Renal cortical epithelial cell (primary cell): ENCODE results near the gene CCL19. TPM values are rescaled to one million over a fixed set of nuclear protein-coding genes. Genes with fewer than 3 reads are reported as not detected.
"Not testable (repeated sequence)": the region's sequence is repeated elsewhere in the genome, so short reads cannot be mapped to it uniquely, and the experiment has no call there.

Experiments
- DNase-seq: peaks from one replicate; pipeline ENCODE4 v3.0.0-alpha.2; 2011; ENCODE audit warnings: low read depth
- total RNA-seq: library from RNA; depleted of rRNA; stranded (reverse); fragments of >200 nt; gene quantifications from 2 replicates; pipeline ENCODE4 v1.2.3, GENCODE V29; 2014

Gene CCL19
- not detected in 2 replicates for total RNA-seq

DNA sequence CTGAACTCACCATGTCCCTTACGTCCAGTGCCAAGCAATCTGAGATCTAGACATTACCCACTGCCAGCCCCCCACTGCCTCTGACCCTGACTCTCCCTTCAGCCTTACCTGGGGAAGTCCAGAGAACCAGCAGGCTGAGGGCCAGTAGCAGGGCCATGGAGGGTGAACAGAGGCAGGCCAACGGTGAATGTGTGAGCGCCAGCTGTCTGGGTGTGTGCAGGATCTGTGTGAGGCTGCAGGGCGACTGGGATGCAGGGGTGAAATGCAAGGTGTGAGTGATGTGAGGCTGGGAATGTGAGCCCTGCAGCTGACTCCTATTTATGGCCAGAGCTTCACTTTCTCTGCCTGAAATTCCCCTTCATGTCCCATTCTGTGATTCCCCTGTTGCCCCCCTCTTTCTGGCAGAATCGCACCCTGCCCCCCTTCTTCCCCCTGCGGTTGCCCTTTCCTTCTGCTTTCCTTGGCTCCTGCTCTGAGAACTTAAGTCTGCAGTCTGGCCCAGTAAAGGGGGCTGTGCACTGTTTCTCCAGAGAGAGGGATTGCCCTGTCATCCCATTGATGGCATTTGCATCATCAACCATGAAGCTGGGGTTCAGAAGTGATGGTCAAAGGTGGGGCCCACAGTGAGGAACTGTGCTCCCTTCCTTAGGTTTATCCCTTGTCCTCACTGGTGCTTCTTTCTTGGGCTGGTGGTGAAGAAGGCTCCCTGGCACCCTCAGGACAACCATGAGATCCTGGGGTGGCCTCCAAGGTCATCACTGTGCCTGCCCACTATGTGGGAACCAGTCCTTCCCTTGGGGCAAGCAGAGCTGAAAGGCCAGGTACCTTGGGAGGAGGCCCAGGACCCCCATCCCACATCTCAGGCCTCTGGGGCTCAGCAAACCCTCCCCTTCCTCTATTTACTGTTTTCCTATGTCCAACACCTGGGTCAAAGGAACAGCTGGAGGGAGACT is at the start of gene CCL19:
TSS of gene CCL19 (minus strand) at position 294 of the 953 bp plus-strand sequence. CDS start at position 157, 137 bp downstream.
- no peak for DNase-seq

DNA sequence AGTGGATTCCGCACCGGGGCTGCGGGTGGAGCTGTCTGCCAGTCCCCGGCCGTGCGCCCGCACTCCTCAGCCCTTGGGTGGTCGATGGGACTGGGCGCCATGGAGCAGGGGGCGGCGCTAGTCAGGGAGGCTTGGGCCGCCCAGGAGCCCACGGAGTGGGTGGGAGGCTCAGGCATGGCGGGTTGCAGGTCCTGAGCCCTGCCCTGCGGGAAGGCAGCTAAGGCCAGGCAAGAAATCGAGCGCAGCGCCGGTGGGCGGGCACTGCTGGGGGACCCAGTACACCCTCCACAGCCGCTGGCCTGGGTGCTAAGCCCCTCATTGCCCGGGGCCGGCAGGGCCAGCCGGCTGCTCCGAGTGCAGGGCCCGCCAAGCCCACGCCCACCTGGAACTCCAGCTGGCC is 49.1 kb upstream of the CCL19 start:
- not testable (repeated sequence) for DNase-seq

DNA sequence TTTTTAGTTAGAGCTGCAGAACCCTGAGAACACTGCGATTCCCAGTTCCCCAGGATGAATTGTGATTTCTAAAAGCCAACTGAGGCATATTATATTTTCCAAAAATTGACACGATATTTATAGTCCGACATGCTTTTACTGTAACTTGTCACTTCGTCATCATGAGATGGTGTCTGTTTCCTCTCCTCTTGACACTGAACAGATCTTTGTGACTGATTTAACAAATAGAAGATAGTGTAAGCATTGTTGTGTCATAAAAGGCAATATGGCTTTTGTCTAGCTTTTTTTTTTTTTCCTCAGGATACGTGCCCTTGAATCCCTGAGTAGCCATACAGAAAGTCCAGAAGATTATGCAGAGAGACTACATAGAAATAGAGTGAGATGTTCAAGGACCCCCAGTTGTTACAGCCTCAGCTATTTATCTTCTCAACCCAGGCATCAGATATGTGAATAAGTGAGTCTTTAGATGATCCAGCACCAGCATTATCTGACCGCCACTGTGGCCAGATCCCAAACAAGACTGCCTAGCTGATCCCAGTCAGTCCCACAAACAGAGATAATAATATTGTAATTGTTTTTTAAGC is 46.7 kb upstream of the CCL19 start:
- DNase-seq: no peak

DNA sequence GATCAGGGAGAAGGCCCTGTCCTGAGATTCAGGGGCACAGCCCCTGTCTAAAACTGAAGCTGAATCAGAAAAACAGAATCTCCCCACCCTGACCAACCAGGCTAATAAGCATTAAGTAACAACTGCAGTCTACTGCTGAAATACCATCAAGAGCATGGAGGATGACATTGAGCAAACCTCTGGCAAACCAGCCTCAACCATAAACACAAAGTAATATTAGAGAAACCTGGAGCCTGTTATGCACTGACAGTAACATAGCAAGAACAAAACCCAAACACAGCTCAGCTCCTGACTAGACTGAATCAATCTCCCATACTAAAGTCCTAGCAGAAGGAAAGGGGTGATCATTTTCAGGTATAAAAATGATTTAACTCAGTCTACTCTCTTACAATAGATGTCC is 43.6 kb upstream of the CCL19 start:
- no peak for DNase-seq

DNA sequence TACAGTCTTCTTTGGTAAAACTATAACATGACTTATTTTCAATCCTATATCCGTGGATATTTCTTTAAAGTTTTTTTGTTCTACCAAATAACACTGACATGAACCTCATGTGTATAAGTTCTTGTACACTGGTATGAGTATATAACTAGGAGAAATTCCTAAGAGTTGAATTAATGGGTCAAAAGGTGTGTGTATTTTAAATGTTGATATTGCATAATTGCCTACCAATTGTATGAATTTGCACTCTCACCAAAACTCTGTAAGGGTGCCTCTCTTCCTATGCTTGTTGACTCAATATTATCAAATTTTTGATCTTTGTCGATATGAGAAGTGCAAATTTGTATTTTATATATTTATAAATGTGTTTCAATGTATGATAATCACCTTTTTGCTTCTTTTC is 41.8 kb upstream of the CCL19 start:
- no peak for DNase-seq

DNA sequence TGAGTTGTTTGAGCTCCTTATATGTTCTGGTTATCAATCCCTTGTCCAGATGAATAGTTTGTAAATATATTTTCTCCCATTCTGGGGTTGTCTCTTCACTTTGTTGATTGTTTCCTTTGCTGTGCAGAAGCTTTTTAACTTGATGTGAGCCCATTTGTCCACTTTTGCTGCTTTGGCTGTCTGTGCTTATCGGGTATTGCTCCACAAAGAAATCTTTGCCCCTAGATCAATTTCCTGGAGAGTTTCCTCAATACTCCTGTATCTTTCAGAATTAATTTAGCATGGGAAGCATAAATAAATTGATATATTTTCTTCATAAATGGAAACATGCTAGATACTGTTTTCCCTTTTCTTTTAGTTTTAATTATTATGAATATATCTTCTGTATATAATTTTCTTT is 41.4 kb upstream of the CCL19 start:
- DNase-seq: no peak

DNA sequence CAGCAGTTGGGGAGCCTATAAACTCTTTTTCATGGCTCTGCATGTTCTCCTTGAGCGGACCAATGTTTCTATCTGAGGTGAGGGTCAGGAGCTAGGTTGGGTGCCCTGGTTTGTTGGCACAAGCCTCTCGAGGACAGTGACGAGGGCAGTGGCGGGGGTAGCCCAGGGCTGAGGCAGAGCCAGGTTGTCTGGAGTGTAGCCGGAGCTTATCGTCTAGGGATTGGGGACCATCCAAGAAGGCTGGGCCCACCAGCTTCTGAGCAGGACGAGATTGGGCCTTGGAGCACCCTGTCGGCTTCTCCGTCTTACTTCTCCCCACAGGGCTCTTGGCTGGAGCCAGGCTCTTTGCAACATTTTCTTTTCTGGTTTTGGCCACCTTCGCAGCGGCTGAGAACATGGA is 32.1 kb upstream of the CCL19 start:
- no peak for DNase-seq

DNA sequence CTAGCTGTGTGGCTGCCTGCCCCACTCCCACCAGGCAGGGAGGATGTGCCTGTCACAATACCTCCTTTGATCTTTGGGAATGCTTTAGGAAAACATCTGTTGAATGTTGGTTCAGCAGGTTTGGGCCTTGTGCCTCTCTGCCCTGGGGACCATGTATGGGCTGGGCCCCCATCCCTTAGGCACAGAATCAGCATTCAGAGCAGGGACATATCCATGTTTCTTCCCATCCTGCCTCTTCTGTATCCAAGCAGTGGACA is 28.6 kb upstream of the CCL19 start:
- DNase-seq: not testable (repeated sequence)

DNA sequence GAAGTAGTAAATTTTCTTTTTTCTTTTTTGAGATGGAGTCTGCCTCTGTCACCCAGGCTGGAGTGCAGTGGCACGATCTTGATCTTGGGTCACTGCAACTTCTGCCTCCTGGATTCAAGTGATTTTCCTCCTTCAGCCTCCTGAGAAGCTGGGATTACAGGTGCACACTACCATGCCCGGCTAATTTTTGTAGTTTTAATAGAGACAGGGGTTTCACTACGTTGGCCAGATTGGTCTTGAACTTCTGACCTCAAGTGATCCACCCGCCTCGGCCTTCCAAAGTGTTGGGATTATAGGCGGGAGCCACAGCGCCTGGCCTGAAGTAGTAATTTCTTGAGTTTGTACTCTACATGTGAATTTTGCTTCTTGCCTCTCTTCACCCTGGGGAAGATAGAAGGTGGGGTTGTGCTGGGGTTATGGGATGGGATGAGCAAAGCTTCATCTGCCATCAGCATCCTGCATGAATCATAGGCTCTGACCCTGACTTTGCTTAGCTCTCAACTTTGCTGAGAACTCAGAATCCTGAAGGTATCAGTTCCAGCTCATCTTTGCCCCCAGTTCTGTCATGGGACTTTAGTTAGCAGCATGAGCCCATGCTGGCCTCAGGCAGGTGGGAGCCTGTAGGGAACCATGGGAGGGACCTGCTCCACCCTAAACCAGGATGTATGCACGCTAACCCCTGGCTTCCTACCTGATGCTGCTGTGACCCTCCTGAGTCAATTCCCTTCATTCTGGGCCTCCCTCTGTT is 28.1 kb upstream of the CCL19 start:
- DNase-seq: no peak

DNA sequence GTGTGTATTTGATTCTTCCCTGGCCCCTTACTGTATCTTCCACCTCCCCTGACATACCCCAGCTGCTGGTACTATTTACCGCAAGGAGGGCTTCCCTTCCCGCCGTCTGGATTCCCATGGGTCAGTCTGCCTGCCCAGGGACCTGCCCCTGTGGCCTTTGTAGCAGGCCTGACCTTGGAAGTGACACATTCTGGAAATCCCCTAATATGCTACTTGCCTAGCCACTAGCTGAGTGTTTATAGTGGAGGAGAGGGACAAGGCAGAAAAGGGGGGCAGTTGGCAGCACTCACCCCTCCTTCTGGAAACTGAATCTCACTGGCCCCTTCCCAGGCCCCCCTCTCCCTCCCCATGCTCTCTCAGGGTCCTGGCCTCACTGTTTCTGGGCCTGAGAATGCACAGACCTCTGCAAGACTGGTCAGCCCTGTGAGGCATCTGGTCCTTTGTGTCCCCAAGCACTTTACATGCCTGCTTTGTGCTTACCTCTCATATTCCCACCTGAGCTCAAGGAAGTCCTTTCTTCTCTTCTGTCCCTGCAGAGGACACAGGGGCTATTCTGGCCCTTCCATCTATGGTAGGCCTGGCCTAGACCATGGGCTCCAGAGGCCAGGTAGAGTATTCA is 27.0 kb upstream of the CCL19 start:
- peak; percentile 10 for DNase-seq

DNA sequence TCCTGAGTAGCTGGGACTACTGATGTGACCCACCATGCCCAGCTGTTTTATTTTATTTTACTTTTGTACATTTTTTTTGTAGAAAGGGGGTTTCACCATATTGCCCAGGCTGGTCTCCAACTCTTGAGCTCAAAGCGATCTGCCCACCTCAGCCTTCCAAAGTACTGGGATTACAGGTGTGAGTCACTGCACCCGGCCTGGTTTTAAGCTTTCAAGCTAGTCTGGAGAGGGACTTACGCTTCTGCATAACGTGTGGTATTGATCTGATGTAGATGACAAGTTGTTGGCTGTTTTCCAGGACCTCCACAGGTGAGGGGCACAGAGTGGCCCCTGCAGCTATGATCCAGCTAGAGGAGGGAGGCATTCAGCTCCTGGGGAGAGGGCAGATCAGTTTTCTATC is 25.6 kb upstream of the CCL19 start:
- DNase-seq: no peak

DNA sequence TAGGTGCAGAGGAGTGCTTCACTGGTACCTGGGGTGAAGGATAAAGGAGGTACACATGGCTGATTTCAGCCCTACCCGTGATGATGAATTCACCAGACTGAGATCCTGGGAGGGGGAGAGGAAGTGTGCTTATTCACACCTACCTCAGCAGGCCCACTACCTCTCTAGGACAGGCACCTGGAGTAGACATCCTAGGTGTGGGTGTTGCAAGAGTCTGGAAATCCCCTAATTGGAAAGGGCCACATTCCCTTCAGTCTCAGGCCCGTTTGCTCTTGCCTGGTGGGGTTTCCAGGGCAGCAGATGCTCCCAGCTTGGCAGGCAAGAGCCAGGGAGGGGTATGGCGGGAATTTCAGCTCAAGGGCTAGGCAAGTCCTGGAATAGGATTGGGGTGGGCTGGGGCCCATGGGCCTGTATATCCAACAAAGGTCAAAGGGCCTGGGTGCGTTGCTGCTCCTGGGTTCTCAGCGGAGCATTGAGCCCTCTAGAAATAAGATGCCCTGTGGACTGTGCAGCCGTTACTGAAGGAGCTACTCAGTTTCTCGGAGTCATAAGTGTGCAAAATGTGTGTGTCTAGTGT is 24.7 kb upstream of the CCL19 start:
- DNase-seq: no peak

DNA sequence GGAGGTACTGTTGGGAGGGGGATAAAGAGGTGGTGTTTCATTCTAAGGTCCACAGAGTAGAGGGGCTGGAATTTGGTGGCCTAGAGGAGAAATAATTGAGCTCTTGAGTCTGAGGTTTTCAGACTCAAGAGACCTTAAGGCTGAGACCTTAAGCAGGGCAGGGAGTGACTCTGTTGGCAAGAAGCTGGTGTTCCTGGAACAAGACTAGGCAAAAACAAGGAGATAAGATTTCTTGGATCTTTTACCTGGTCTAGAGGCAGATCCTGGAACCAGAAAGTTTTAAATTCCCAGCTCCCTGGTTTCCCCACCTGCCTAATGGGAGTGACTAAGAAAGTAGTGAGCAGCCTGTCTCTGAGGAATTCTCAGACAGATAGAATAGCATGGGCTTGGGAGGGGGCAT is 22.9 kb upstream of the CCL19 start:
- no peak for DNase-seq

DNA sequence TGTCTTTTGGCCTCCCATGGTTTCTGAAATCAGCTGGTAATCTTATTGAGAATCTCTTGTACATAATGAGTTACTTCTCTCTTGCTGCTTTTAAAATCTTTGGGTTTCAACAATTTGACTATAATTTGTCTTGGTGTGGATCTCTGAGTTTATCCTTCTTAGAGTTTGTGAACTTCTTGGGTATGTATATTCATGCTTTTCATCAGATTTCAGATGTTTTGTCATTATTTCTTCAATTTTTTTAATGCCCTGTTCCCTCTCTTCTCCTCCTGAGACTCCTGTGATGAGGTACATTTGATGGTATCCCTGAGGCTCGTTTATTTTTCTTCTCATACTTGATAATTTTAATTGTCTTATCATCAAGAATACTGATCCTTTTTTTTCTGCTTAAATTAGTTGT is 21.1 kb upstream of the CCL19 start:
- DNase-seq: no peak

DNA sequence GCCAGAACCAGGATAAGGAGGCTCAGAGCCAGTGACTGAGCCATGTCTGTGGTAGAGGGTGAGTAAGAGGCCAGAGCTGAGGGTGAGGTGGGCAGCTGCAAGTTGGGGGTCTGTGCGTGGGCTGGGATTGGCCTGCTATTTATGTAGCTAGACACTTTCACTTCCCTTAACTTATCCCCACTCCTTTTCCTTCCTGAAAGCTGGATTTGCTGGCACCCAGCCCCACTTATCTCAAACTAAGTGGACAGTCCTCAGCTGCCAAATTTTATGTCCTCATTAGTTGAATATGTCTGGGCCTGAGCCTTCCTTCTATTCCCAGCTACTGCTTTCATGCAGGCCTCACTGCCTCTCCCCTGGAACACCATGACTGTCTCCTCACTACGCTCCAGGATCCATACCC is 18.9 kb upstream of the CCL19 start, which contains the start of gene CCL21:
TSS of gene CCL21 (minus strand) at position 114 of the 400 bp plus-strand sequence. CDS start at position 44, 70 bp downstream.
- no peak for DNase-seq

DNA sequence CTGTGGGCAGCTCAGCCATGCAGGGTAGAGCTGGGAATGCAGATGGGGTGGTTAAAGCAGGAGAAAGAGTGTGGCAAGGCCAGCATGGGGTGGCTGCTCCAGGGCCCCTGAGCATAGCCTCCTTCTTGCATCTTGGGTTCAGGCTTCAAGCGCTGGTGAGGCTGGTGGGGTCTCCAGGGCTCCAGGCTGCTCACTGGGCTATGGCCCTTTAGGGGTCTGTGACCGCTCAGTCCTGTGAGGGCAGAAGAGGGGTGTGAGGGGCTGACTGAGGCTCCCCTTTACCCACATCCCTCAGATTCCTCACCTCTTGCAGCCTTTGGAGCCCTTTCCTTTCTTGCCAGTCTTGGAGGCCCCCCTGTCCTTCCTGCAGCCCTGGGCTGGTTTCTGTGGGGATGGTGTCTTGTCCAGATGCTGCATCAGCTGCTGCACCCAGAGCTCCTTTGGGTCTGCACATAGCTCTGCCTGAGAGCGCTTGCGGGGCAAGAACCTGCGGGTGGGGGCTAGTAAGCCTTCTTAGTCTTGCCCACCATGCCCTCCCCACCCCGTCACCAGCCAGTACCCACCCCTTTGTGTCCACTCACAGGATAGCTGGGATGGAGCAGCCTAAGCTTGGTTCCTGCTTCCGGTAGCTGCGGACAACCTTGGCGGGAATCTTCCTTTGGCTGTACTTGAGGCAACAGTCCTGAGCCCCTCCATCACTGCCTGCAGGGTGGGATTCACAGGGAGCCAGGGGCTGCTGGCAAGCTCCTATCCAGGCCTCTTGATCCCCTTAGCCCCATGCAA is 18.3 kb upstream of the CCL19 start:
- no peak for DNase-seq

DNA sequence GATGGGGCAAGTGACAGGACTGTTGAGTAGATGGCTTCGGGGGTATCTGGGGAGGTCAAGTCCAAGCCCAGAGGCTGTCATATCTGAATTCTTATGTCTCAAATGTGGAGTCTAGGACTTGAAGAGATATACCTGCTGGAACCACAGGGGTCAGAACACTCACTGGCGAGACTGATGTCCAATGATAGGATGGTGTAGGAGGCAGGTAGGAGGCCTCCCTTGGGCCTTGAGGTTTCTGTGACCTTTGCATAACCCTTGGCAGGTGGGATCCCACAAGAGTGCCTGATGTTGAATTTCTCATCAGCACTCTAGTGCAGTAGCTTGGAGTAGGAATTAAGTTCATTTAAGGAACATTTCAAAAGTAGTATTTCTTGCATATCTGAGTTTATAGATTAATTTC is 16.1 kb upstream of the CCL19 start:
- no peak for DNase-seq

DNA sequence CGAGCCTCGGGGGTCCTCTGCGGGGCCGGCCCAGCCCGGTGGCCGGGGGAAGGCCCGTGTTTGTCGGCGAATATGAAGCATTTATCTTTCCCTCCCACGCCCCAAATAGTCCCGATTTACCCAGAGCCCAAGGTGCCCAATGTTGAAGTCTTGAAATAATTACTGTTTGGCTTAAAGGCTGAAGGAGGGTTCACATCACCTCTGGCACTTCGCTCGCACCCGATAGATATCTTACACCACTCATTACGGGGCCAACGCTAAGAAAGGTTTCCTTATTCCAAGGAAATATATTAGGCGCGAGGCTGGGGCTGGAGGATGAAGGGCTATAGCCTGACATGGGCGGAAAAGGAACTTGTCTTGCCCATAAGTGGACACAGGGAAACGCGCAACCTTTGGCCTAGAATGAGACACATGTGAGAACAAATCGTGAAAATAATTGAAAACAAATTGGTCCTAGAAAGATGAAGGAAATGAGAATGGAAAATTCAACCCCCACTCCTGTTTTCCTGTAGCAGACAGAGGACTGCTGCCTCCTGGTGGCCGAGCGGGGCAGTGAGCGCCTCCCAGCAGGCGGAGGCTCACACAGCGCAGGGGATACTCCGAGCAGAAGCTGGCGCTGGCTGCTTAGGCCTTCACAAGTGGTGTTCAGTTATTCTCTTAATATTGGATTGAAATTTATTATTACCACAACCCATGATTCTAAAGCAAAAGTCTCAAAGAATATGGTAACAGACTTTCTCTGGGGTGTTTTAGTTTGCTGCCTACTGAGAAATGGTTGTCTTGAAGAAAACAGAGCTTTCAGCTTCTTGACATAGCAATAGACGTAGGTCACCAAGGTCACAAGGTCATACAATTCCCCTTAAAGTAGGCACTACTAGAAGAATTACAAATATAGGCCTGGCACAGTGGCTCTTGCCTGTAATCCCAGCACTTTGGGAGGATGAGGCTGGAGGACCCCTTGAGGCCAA is 11.0 kb upstream of the CCL19 start:
- DNase-seq: peak; percentile 70

DNA sequence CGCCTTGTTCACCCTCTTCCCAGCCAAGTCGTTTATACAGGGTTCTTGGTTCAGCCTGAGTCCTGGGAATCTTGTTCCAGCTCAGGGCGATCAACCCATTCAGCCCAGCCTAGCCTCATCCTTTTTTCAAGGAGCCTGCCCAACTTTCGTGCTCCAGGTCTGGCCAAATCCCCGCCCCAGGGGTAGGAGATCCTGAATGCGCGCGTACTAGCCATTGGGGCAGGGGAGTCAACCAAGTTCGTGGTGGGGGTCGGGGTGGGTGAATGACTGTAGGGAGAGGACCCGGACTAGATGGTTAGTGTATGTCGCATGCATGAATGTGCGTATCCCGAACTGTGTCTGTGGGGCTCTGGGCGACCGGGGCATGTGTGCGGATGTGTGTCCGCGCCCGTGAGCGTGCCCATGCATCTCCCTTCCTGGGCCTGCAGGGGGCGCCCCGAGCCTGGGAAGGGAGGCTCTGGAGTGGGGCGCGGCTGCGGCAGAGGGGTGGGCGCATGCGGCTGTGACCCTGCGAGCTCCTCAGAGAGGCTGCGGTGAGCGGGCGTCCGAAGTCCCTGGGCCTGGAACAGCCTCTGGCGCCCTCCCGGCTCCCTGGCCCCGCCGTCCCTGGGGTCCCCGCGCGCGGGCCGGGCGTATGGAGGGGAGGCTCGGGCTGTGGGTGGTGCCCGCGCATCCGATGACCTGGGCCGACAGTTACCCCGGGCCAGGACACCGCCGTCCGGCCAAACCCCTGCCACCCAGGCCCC is 10.1 kb upstream of the CCL19 start:
- DNase-seq: peak; percentile 6
